HepG2 (cell line): Measurements from ENCODE around the gene ENPP1. TPM values are rescaled to one million over a fixed set of nuclear protein-coding genes. Genes with fewer than 3 reads are reported as not detected.

Experiments used
- CC2D1A ChIP-seq: sonication (generic); formaldehyde crosslinking; IDR thresholded peaks from 2 replicates; pipeline ENCODE4 v1.8.1; 2023; ENCODE audit warnings: mild to moderate bottlenecking, missing genetic modification reagents
- MAZ ChIP-seq, 2 experiments: sonication (generic) in 1 of 2; formaldehyde crosslinking in 1 of 2; IDR thresholded peaks; 2 replicates each; pipeline versions ENCODE4 v1.5.0 to v1.6.1; 2012 to 2020; ENCODE audit warnings: low read depth in 2 of 2, mild to moderate bottlenecking in 2 of 2, borderline replicate concordance in 1 of 2, improper control_type of control experiment in 1 of 2, low read length in 1 of 2, missing genetic modification reagents in 1 of 2, moderate library complexity in 1 of 2
- PHF8 ChIP-seq: sonication (generic); formaldehyde crosslinking; IDR thresholded peaks from 2 replicates; pipeline ENCODE4 v1.5.0; 2020; ENCODE audit warnings: missing genetic modification reagents
- SALL1 ChIP-seq: sonication (generic); formaldehyde crosslinking; IDR thresholded peaks from 2 replicates; pipeline ENCODE4 v1.8.0; 2022; ENCODE audit warnings: mild to moderate bottlenecking, missing genetic modification reagents
- ZBTB21 ChIP-seq: sonication (generic); formaldehyde crosslinking; IDR thresholded peaks from 2 replicates; pipeline ENCODE4 v1.4.0; 2020; ENCODE audit warnings: missing genetic modification reagents
- ZNF766 ChIP-seq: sonication (generic); formaldehyde crosslinking; IDR thresholded peaks from 2 replicates; pipeline ENCODE4 v1.5.0; 2020; ENCODE audit warnings: missing genetic modification reagents, borderline replicate concordance
- ZNF776 ChIP-seq: sonication (generic); formaldehyde crosslinking; IDR thresholded peaks from 2 replicates; pipeline ENCODE4 v1.4.0; 2020; ENCODE audit warnings: mild to moderate bottlenecking, missing genetic modification reagents
- polyA plus RNA-seq, 8 experiments: library from polyadenylated mRNA; depleted of rRNA in 3 of 8; stranded (reverse) in 7 of 8; unstranded in 1 of 8; fragments of >200 nt; fragmentation: Illumina TruSeq in 4 of 8; extraction: Trizol in 4 of 8; gene quantifications; 2 replicates each; pipeline versions ENCODE4 v1.2.1 to v1.2.3, GENCODE V29; 2011 to 2016; ENCODE audit warnings: low read depth in 4 of 8, missing spikeins in 1 of 8, mixed read lengths in 1 of 8; ENCODE audit not compliant: insufficient read depth in 1 of 8
- total RNA-seq, 5 experiments: library from RNA; depleted of rRNA; stranded (reverse); fragments of >200 nt; fragmentation: Illumina TruSeq; extraction: Trizol; gene quantifications; 2 replicates each; pipeline ENCODE4 v1.2.3, GENCODE V29; 2016; ENCODE audit warnings: low read depth in 1 of 5
- TF ChIP-seq, protein P1 (sequence below): sonication (generic); formaldehyde crosslinking; IDR thresholded peaks from 2 replicates; pipeline ENCODE4 v1.4.0; 2020; ENCODE audit warnings: mild to moderate bottlenecking, missing genetic modification reagents
- TF ChIP-seq, protein P2 (sequence below): sonication (generic); formaldehyde crosslinking; IDR thresholded peaks from 2 replicates; pipeline ENCODE4 v1.8.0; 2022; ENCODE audit warnings: missing genetic modification reagents, mild to moderate bottlenecking, inconsistent platforms, borderline replicate concordance
- TF ChIP-seq, protein P3 (sequence below), 2 experiments: sonication (generic) in 1 of 2; formaldehyde crosslinking in 1 of 2; IDR thresholded peaks; 2 replicates each; pipeline versions ENCODE4 v1.6.1 to v1.9.0; 2014 to 2022; ENCODE audit warnings: antibody characterized with exemption in 1 of 2, borderline replicate concordance in 1 of 2, inconsistent platforms in 1 of 2, low read depth in 1 of 2, missing genetic modification reagents in 1 of 2
- TF ChIP-seq, protein P4 (sequence below): sonication (generic); formaldehyde crosslinking; IDR thresholded peaks from 2 replicates; pipeline ENCODE4 v1.4.0; 2020; ENCODE audit warnings: missing genetic modification reagents
- TF ChIP-seq, protein P5 (sequence below): sonication (generic); formaldehyde crosslinking; IDR thresholded peaks from 2 replicates; pipeline ENCODE4 v1.4.0; 2020; ENCODE audit warnings: missing genetic modification reagents

The ENPP1 gene
- total and polyA plus RNA-seq, 2 of the 13 experiments (the other 11 are each of a cell fraction or from before 2014, with no cell fraction given) = 56.5 to 160 TPM

DNA sequence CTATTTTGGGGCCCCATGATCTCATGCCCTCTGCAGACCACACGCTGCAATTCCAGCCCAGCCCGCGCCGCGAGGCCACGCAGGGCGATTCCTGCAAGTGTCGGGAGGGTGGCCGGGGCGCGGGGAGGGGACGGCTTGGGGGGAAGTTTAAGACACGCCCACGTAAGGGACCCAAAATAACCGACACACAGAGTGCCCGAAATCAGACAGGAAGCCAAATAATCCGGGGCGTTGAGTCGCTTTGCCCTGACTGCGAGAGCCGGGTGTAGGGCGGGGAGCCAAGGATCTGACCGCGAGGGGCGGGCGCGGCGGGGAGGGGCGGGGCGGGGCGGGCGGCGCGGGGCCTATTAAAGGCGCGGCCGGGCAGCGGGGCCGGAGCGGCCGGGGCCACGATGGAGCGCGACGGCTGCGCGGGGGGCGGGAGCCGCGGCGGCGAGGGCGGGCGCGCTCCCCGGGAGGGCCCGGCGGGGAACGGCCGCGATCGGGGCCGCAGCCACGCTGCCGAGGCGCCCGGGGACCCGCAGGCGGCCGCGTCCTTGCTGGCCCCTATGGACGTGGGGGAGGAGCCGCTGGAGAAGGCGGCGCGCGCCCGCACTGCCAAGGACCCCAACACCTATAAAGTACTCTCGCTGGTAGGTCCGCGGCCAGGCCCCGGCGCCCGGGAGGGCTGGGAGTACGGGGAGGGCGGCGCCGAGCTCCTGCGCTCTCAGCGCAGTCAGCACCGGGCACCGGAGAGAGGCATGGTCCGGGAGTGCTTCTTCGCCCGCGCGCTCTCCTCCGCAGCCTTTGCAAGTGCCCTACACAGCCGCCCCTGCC is at the start of gene ENPP1 (continued):
- TF ChIP-seq, protein P1, sequence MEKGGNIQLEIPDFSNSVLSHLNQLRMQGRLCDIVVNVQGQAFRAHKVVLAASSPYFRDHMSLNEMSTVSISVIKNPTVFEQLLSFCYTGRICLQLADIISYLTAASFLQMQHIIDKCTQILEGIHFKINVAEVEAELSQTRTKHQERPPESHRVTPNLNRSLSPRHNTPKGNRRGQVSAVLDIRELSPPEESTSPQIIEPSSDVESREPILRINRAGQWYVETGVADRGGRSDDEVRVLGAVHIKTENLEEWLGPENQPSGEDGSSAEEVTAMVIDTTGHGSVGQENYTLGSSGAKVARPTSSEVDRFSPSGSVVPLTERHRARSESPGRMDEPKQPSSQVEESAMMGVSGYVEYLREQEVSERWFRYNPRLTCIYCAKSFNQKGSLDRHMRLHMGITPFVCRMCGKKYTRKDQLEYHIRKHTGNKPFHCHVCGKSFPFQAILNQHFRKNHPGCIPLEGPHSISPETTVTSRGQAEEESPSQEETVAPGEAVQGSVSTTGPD = no peak
- TF ChIP-seq MAZ (IDR thresholded peaks at IDR 0.05; ENCODE audit: borderline replicate concordance, low read depth, low read length) (no peak; the same call in 1 of the 2 replicates), MAZ (CRISPR knock-in tag; IDR thresholded peaks at IDR 0.05; ENCODE audit: low read depth) (peak; percentile 36), ZNF776 (peak; percentile 37; the same call in 1 of the 2 replicates), ZBTB21 (CRISPR knock-in tag) (0 out of 2 replicates have a peak, but pooled peaks have one; percentile 19), PHF8 (peak; percentile 71), CC2D1A (CRISPR knock-in tag) (no peak), SALL1 (CRISPR knock-in tag) (peak; percentile 69), ZNF766 (CRISPR knock-in tag) (peak; percentile 21; the same call in 1 of the 2 replicates)
- TF ChIP-seq, protein P2, sequence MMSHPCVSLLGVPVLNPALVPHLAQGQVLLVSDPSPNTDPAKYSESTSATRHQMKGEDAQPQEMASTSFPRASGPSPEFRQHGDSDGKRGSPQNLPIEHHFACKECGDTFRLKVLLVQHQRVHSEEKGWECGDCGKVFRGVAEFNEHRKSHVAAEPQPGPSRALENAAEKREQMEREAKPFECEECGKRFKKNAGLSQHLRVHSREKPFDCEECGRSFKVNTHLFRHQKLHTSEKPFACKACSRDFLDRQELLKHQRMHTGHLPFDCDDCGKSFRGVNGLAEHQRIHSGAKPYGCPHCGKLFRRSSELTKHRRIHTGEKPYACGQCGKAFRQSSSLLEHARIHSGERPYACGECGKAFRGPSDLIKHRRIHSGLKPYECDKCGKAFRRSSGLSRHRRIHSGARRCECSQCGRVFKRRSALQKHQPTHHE = peak; percentile 43; the same call in 1 of the 2 replicates
- TF ChIP-seq, protein P3, sequence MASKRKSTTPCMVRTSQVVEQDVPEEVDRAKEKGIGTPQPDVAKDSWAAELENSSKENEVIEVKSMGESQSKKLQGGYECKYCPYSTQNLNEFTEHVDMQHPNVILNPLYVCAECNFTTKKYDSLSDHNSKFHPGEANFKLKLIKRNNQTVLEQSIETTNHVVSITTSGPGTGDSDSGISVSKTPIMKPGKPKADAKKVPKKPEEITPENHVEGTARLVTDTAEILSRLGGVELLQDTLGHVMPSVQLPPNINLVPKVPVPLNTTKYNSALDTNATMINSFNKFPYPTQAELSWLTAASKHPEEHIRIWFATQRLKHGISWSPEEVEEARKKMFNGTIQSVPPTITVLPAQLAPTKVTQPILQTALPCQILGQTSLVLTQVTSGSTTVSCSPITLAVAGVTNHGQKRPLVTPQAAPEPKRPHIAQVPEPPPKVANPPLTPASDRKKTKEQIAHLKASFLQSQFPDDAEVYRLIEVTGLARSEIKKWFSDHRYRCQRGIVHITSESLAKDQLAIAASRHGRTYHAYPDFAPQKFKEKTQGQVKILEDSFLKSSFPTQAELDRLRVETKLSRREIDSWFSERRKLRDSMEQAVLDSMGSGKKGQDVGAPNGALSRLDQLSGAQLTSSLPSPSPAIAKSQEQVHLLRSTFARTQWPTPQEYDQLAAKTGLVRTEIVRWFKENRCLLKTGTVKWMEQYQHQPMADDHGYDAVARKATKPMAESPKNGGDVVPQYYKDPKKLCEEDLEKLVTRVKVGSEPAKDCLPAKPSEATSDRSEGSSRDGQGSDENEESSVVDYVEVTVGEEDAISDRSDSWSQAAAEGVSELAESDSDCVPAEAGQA (IDR thresholded peaks at IDR 0.05; ENCODE audit: low read depth) = no peak
- TF ChIP-seq, protein P3 (CRISPR knock-in tag; IDR thresholded peaks at IDR 0.05; ENCODE audit: borderline replicate concordance) = 0 out of 2 replicates have a peak, but pooled peaks have one; percentile 67
- TF ChIP-seq, protein P4, sequence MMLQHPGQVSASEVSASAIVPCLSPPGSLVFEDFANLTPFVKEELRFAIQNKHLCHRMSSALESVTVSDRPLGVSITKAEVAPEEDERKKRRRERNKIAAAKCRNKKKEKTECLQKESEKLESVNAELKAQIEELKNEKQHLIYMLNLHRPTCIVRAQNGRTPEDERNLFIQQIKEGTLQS = no peak
- TF ChIP-seq, protein P5, sequence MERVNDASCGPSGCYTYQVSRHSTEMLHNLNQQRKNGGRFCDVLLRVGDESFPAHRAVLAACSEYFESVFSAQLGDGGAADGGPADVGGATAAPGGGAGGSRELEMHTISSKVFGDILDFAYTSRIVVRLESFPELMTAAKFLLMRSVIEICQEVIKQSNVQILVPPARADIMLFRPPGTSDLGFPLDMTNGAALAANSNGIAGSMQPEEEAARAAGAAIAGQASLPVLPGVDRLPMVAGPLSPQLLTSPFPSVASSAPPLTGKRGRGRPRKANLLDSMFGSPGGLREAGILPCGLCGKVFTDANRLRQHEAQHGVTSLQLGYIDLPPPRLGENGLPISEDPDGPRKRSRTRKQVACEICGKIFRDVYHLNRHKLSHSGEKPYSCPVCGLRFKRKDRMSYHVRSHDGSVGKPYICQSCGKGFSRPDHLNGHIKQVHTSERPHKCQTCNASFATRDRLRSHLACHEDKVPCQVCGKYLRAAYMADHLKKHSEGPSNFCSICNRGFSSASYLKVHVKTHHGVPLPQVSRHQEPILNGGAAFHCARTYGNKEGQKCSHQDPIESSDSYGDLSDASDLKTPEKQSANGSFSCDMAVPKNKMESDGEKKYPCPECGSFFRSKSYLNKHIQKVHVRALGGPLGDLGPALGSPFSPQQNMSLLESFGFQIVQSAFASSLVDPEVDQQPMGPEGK (CRISPR knock-in tag) = peak; percentile 88
